ENCODE data around the gene SLC6A6.

Gene SLC6A6

DNA sequence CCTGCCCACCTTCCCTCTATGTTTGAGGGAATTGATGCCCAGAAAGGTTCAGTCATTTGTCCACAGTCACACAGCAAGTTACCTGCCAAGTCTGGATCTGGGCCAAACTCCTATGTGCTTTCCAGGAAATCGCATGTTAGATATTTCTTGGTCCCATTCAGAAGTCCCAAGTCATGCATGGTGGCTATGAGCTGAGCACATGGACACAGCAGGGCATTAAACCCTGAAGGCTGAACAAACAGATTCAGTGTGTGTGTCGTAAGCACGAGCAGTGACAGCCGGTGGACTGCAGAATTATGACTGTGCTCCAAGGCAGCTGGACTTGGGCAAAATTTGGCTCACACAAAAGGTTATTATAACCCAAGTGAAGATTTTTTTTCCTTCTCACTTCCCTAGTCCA is 11.4 kb upstream of the SLC6A6 start:
- H3K27ac Mint-ChIP-seq: no peak overlapping the region
- no peaks in the 10 kb centered on the region for H3K36me3 Mint-ChIP-seq (ENCODE audit: low read depth)
- no peak for DNase-seq
- no peak overlapping the region for H3K4me3 Mint-ChIP-seq
- peaks cover 37% of the 10 kb centered on the region for H3K4me1 Mint-ChIP-seq
- peaks cover 4% of the 10 kb centered on the region for H3K27me3 Mint-ChIP-seq (ENCODE audit: low read depth, poor library complexity)
- H3K9me3 Mint-ChIP-seq: no peaks in the 10 kb centered on the region
- TF ChIP-seq, protein P1, sequence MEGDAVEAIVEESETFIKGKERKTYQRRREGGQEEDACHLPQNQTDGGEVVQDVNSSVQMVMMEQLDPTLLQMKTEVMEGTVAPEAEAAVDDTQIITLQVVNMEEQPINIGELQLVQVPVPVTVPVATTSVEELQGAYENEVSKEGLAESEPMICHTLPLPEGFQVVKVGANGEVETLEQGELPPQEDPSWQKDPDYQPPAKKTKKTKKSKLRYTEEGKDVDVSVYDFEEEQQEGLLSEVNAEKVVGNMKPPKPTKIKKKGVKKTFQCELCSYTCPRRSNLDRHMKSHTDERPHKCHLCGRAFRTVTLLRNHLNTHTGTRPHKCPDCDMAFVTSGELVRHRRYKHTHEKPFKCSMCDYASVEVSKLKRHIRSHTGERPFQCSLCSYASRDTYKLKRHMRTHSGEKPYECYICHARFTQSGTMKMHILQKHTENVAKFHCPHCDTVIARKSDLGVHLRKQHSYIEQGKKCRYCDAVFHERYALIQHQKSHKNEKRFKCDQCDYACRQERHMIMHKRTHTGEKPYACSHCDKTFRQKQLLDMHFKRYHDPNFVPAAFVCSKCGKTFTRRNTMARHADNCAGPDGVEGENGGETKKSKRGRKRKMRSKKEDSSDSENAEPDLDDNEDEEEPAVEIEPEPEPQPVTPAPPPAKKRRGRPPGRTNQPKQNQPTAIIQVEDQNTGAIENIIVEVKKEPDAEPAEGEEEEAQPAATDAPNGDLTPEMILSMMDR (IDR thresholded peaks at IDR 0.05): no peak

DNA sequence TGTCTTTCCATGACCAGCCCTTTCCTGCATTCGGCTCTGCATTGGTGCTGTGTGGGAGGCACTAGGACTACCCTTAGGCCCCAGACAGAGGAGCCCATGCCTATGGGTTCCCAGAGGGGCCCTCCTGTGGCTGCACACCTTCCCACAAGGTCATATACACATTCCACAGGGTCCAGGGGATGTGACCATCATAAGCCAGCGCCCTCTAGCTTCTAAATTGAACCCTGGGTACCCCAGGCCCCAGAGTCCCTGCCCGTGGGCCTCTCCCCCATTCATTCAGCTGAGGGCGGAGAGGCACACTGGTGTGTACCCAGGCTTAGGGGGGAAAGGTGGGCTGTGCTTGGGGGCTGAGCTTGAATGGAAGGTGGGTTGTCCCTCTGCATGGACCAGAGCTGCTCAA is 10.2 kb upstream of the SLC6A6 start:
- H3K4me3 Mint-ChIP-seq: no peak overlapping the region

DNA sequence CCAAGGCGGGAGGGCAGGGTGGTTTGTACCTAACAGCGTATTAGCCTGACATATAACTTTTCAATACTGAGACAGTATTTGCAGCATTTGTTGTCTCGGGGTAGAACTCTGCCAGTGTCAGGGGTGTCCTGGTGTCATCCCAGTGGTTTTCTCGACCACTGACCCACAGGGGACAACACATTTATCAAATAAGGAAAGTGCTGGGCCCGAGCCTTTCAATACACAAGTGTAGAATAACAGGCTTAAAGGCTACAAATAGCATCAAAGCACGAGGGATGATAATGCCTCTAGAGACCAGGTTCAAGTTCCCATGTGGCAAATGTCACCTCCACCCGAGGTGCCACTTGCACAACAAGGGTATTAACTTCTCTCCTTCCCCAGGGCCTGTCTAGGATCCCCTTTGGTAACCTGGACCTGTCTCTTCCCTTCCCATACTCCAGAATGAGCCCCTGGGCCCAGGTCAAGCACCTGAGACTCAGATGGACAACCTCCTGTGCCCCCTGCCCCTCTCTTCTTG is 9.5 kb upstream of the SLC6A6 start:
- DNase-seq: no peak
- Mint-ChIP-seq H3K4me1 (peaks cover 42% of the 10 kb centered on the region), H3K27ac (peak overlapping the region; percentile 42), H3K27me3 (ENCODE audit: low read depth, poor library complexity) (peaks cover 4% of the 10 kb centered on the region), H3K36me3 (ENCODE audit: low read depth) (no peaks in the 10 kb centered on the region), H3K9me3 (no peaks in the 10 kb centered on the region), H3K4me3 (no peak overlapping the region)
- TF ChIP-seq, protein P1 (IDR thresholded peaks at IDR 0.05): no peak

More for the DNA sequence above, 10.2 kb upstream of the SLC6A6 start:
- Mint-ChIP-seq H3K36me3 (ENCODE audit: low read depth) (no peaks in the 10 kb centered on the region), H3K27me3 (ENCODE audit: low read depth, poor library complexity) (peaks cover 4% of the 10 kb centered on the region), H3K9me3 (no peaks in the 10 kb centered on the region), H3K27ac (no peak overlapping the region), H3K4me1 (peaks cover 37% of the 10 kb centered on the region)
- TF ChIP-seq, protein P1 (IDR thresholded peaks at IDR 0.05): no peak
- no peak for DNase-seq

DNA sequence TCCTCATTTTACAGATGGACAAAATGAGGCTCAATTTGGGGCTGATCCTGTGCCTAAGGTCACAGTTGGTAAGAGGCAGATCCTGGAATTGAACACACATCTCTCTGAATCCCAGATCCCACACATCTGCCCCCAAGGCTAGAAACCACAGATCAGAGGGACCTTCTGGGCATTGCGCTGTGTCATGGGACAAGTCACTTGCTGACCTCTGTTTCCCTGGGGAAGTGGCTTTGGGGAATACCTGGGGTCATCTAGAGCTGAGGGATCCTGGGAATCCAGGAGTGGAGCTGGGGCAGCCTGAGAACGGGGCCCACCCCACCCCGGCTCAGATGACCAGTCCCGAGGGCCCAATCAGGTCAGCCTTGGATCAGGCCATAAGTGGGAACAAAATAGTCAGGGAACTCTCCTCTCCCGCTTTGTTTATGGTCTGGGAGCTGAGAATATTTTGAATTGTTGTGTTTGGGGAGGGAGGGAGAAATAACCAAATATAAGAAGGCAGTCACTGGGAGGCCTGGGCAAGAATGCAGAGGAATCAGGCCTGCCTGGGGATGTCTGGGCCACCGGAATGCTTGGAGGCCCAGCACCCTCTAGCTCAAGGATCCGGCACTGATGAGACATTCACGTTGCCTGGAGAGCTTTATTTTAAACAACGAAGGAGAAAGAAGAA is 8.8 kb upstream of the SLC6A6 start:
- TF ChIP-seq, protein P1 (IDR thresholded peaks at IDR 0.05): no peak
- H3K36me3 Mint-ChIP-seq (ENCODE audit: low read depth): no peaks in the 10 kb centered on the region
- H3K4me1 Mint-ChIP-seq: peaks cover 45% of the 10 kb centered on the region
- DNase-seq: peak; percentile 37
- peak overlapping the region; percentile 19 for H3K27ac Mint-ChIP-seq
- H3K27me3 Mint-ChIP-seq (ENCODE audit: low read depth, poor library complexity): peaks cover 4% of the 10 kb centered on the region
- H3K9me3 Mint-ChIP-seq: no peaks in the 10 kb centered on the region
- no peak overlapping the region for H3K4me3 Mint-ChIP-seq

DNA sequence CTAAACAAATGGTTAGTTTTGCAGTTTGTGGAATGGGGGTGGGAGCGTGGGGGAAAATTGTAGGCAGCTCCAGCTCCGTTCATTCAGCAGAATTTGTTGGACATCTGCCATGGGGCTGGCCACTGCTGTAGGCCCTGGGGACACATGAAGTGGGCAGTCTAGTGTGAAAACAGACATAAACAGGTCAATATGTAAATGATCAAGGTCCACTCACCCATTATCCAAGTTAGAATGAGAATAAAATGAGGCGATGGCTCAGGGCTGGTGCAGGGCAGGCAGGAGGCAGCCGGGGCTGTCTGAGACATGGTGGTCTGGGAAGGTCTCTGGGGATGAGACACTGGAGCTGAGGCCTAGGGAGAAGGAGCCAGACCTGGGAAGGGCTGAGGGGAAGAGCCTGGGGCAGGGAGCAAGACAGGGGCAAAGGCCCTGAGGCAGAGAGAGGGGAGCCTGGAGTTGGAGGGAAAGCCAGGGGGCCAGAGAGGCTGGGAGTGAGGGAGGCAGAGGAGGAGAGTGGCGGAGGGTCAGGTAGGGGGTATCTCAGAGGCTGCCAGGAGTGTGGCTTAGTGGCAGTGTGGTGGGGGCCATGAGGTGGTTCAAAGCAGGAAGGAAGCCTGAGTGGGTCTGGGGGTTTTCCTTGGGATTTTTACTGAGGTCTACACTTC is 6.2 kb upstream of the SLC6A6 start:
- DNase-seq: no peak
- peaks cover 15% of the 10 kb centered on the region for H3K27me3 Mint-ChIP-seq (ENCODE audit: low read depth, poor library complexity)
- H3K36me3 Mint-ChIP-seq (ENCODE audit: low read depth): no peaks in the 10 kb centered on the region
- no peaks in the 10 kb centered on the region for H3K9me3 Mint-ChIP-seq
- peak overlapping the region; percentile 75 for H3K27ac Mint-ChIP-seq
- TF ChIP-seq, protein P1 (IDR thresholded peaks at IDR 0.05): no peak
- H3K4me3 Mint-ChIP-seq: no peak overlapping the region
- H3K4me1 Mint-ChIP-seq: peaks cover 51% of the 10 kb centered on the region
